EH (cell line): ENCODE measurements around the gene CTH.
"Not testable (repeated sequence)": the region's sequence is repeated elsewhere in the genome, so short reads cannot be mapped to it uniquely, and the experiment has no call there.

ENCODE experiments used
- DNase-seq: peaks from one replicate; pipeline ENCODE4 v3.0.0-alpha.2; 2015; ENCODE audit warnings: low read depth

The CTH gene

DNA sequence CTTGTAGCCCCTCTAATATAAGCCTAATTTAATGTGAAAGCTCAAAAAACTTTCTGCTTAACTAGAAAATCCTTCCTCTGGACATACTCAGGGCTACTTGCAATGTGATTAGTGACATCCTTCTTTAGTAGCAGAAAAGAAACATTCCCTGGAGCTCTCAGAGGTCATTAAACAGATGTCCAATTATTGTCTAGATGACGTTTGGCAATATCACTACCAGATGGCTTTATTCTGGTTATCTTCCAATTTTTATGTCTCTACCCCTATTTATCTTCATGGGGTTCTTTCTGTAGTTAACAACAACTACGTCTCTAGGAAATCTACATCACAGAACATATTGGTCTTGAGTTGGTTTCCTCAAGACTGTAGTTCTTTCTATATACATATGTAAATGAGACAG lies 44.2 kb downstream of the CTH start:
- DNase-seq: no peak

DNA sequence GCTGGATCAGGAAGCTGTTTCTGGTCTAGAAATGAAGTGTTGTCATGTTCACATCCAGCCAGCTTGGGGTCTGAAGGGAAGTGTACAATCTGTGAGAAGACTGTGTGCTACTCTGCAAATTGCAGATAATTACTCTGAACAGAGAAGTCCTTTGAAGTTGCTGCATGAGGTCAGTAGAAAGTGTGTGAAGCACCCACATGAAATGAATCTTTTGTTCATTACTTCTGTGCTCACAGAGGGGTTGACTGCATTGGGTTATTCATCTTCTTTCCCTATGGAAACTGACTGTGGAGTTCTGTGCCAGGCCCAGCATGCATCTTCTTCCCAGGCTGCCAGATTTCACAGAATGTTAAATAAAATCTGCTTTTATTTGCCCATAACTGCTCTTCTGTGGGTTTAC lies 47.1 kb downstream of the CTH start:
- no peak for DNase-seq

GRCh38 chr1:70459496-70460225 lies 48.6 kb downstream of the CTH start:
- peak; percentile 64 for DNase-seq

- DNase-seq: not testable (repeated sequence)
These were observed 50.0 kb downstream of the CTH start for GRCh38 chr1:70460740-70461713.

DNA sequence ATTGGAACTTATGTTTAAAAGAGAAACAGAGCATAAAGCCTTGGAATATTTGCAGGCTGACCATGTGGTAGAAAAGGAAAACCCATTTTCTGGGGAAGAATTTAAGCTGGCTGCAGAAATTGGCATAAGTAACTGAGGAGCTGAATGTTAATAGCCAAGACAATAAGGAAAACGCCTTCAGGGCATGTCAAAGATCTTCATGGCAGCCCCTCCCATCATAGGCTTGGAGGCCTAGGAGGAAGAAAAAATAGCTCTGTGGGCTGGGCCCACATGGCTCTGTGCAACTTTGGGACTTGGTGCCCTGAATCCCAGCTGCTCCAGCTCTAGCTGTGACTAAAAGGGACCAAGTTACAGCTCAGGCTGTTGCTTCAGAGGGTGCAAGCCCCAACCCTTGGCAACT lies 51.5 kb downstream of the CTH start:
- DNase-seq: peak; percentile 20

DNA sequence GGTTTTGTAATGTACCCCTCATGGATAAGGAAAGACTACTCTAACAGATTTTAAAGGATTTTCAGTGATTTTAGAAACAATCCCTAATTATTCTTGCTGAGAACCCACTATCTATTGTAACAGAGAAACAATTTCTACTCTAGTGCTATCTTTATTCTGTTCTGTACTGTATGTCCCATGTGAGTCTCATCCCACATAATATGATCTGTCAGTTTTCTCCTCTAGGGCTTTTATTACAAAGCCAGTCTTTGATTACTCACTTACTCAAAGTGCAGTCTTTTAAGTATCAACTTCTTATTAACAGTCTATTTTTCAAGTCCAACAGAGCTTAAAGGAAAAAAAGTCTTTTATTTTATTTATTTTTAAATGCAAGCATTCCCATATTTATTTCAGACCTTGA lies 54.8 kb downstream of the CTH start:
- no peak for DNase-seq

DNA sequence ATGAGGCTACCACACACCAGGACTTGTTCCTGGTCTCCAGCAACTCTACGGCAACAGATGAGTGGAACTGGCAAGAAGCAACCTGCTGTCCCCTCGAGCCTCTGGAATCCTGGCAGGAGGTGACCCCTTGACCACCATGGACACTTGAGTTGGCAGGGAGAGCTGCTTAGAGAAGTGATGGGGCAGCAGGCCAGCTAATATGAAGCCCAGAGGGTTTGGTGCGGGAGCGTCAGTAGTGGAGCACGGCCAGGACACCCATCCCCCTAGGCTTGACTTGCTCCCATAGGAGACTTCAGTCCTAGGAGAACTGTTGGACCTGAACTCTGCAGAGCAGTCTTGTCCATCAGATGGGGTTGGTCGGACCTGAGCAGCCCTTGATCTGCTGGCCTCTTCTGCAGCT lies 56.5 kb downstream of the CTH start:
- no peak for DNase-seq

DNA sequence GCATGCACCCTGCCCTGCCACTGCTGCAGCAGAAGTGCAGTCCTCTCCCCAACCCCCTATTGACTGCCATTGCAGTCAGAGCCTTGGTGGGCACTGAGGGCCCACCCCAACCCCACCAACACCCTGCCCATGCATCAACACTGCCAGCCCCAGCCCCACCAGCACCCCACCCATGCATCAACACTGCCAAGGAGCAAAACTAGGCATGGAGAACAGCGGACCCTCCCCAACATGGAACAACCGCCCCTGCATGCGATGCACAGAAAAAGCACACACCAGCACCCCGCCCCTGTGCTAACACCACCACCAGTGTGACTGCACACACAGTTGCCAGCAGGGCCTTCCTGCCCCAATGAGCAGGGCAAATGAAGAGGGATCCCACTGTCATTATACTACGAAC lies 57.1 kb downstream of the CTH start:
- DNase-seq: no peak

GRCh38 chr1:70469184-70469583 lies 58.1 kb downstream of the CTH start:
- DNase-seq: not testable (repeated sequence)

DNA sequence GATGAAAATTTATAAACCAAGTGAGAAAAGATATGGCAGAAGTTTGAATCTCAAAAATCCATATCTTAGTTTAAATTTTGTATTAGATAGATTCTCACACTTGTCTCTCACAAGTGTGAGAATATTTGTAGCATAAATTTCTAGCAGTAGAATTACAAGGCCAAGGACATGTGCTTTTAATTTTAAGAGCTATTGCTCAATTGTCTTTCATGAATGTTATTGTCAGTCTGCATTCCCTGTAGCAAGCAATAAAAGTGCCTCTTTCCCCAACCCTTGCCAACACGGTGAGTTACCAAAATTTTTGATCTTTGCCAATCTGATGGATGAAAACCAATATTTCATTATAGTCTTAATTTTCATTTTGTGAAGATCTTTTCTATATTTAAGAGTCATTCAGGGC lies 64.0 kb downstream of the CTH start:
- peak; percentile 24 for DNase-seq

DNA sequence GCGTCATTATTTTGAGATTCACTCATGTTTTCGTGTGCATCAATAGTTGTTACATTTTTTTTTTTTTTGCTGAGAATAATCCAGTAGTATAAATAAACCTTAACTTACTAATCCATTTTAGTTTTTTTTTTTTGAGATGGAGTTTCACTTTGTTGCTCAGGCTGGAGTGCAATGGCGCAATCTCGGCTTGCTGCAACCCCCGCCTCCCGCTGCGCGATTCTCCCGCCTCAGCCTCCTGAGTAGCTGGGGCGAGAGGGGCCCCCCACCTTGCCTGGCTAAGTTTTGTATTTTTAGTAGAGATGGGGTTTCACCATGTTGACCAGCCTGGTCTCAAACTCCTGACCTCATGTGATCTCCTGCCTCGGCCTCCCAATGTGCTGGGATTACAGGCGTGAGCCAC lies 66.0 kb downstream of the CTH start:
- DNase-seq: no peak

GRCh38 chr1:70477905-70478304 lies 66.8 kb downstream of the CTH start:
- DNase-seq: not testable (repeated sequence)

GRCh38 chr1:70483342-70483741 lies 72.3 kb downstream of the CTH start:
- no peak for DNase-seq

- DNase-seq: no peak
These were observed 74.6 kb downstream of the CTH start for GRCh38 chr1:70485624-70486023.

DNA sequence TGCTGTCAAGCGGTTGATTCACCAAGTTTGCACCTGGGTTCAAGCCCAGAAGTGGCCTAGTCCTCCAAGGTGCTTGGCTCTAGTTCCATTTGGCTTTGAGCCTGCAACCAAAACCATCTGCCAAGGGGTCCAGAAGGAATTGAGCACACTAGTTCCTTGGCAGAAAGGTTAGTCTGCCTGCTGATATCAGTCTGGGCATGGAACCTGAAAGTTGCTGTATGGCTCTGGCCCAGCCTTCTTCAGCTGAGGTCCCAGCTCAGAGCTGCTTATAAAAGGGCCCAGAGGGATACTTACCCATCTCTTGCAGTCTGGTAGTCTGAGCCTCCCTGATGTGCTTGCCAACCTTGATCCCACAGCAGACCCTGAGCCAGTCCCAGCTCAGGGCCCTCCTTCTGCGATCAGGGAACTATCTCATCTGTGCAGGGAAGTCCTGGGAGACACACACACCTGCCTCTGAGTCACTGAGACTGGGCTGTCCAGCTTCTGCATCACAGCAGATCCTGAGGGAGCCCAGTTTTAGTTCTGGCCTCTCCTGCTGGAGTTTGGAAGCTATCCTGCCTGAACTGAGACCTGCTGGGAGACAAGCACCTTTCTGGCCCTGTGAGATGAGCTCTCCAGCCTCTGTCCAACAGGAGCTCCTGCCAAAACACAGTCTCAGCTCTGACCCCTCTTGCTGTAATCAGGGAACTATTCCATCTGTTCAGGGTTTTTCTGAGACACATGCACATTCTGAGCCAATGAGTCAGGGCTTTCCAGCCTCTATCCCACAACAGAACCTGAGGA lies 75.8 kb downstream of the CTH start:
- peak; percentile 83 for DNase-seq

DNA sequence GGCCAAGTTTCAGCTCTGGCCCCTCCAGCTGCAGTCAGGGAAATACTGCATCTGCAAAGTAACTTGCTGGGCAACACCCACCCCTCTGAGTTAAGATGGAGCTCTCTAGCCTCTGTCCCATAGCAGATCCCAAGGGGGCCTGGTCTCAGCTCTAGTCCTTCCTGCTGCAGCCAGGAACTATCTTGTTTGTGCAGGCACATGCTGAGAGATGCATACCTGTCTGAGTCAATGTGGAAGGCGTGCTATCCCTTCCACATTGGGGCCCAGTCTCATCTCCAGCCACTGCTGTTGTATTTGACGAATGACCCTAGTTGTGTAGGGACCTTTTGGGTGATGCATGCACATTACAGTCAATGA lies 76.4 kb downstream of the CTH start:
- DNase-seq: no peak

GRCh38 chr1:70487910-70488665 lies 77.0 kb downstream of the CTH start:
- peak; percentile 35 for DNase-seq
